GM19193 (cell line): ENCODE data around the gene DPYSL5.

Experiments
- POLR2A ChIP-seq: IDR thresholded peaks from 4 replicates; pipeline ENCODE4 v1.6.1; 2011; ENCODE audit not compliant: insufficient read depth, insufficient read length; ENCODE audit errors: extremely low read depth

Gene DPYSL5

GRCh38 chr2:26859622-26860021 lies 11.7 kb downstream of the DPYSL5 start:
- no peak for TF ChIP-seq POLR2A

GRCh38 chr2:26860211-26860850 lies 12.4 kb downstream of the DPYSL5 start:
- TF ChIP-seq POLR2A: no peak

GRCh38 chr2:26861610-26862224 lies 13.8 kb downstream of the DPYSL5 start:
- no peak for TF ChIP-seq POLR2A

- TF ChIP-seq POLR2A: no peak
Observed at GRCh38 chr2:26864226-26864625, 16.3 kb downstream of the DPYSL5 start.

GRCh38 chr2:26864646-26865045 lies 16.7 kb downstream of the DPYSL5 start:
- TF ChIP-seq POLR2A: no peak

GRCh38 chr2:26870585-26871095 lies 22.7 kb downstream of the DPYSL5 start:
- no peak for TF ChIP-seq POLR2A

- TF ChIP-seq POLR2A: no peak
Observed at GRCh38 chr2:26873286-26873983, 25.5 kb downstream of the DPYSL5 start.

- TF ChIP-seq POLR2A: no peak
Observed at GRCh38 chr2:26874514-26874913, 26.6 kb downstream of the DPYSL5 start.

GRCh38 chr2:26875065-26875634 lies 27.2 kb downstream of the DPYSL5 start:
- TF ChIP-seq POLR2A: no peak

GRCh38 chr2:26875808-26876207 lies 27.9 kb downstream of the DPYSL5 start:
- TF ChIP-seq POLR2A: no peak

GRCh38 chr2:26876260-26876659 lies 28.3 kb downstream of the DPYSL5 start:
- TF ChIP-seq POLR2A: no peak

GRCh38 chr2:26877276-26877675 lies 29.3 kb downstream of the DPYSL5 start:
- TF ChIP-seq POLR2A: no peak

GRCh38 chr2:26880161-26880560 lies 32.2 kb downstream of the DPYSL5 start:
- no peak for TF ChIP-seq POLR2A

- no peak for TF ChIP-seq POLR2A
Observed at GRCh38 chr2:26880910-26881435, 33.0 kb downstream of the DPYSL5 start.

GRCh38 chr2:26883956-26884355 lies 36.0 kb downstream of the DPYSL5 start:
- TF ChIP-seq POLR2A: no peak
